HG03469 (cell line): ENCODE results near the gene TINCR.

ENCODE experiments used
- ATAC-seq: cut with Tn5 transposase; IDR thresholded peaks from one replicate; pipeline ENCODE4 v1.9.1; 2021; ENCODE audit warnings: mild to moderate bottlenecking, moderate library complexity, moderate number of reproducible peaks; ENCODE audit not compliant: unreplicated experiment

TINCR gene

GRCh38 chr19:5520501-5520900, 47.3 kb downstream of the TINCR start:
- no peak for ATAC-seq

- ATAC-seq = no peak
Observed at GRCh38 chr19:5519076-5519475, 48.7 kb downstream of the TINCR start.

DNA sequence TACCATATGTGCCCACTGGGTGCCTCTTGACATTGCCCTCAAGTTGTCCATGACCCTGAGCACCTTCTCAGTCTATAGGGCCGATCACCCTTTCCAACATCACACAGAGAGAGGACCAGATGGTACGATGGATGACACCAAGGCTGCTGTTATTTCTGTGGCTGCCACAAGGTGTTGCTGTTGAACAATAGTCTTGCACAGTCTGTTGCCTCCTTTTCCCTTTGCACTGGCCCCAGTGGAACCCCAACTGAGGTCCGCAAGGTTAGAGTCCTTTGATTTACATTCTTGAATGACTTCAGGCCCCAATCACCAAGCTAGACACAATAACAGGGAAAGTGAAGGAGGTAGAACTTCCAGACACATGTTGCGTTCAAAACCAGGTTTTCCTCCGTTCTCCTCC, 52.0 kb downstream of the TINCR start:
- ATAC-seq = no peak

DNA sequence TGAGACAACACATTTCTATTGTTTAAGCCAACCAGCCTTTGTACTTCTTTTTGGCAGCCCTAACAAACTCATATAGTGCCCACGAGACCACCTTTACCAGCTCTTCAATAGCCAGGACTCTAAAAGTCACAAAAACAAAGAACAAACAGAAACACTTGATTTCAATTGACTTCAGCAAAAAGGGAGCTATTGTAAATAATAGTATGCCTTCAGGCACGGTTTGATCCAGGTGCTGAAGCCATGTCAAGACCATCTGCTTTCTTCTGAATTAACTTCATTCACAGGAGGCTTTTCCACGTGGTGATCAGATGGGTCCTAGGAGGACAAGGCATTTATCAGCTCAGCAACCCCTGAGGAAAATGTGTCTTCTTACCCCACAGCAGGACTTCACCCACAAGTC, 53.8 kb downstream of the TINCR start:
- no peak for ATAC-seq

DNA sequence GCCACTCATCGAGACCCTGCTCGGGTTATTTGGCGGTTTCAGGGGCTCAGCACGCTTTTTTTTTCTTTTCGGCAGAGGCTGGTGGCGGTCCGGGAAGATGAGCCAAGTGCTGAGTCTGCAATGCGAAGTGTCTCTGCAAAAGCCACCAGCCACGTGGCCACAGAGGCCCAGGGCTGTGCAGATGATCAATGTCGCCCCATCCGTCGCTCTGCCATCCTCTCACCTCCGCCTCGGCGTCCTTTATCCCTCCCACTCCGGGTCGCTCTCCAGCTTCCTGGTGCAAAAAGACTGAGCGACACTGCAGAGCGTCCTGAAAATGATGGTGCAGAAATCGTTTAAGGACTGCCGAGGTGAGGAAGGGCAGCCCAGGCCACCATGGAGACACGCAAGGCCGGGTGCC, 55.0 kb downstream of the TINCR start:
- ATAC-seq = no peak
